Breast epithelium (tissue), 3 donors: Measurements from ENCODE around the gene SPEN.

Experiments used
- POLR2A ChIP-seq: fragments of 450-650 bp; IDR thresholded peaks from one replicate; pipeline ENCODE4 v1.6.1; 2016; ENCODE audit warnings: antibody characterized with exemption, mild to moderate bottlenecking, moderate library complexity
- TF ChIP-seq, protein P1 (sequence below), 3 donors: fragments of 450-650 bp; IDR thresholded peaks; one replicate each; pipeline ENCODE4 v1.5.1; 2016 to 2017; ENCODE audit warnings: antibody characterized with exemption in 3 of 3, mild to moderate bottlenecking in 3 of 3, moderate library complexity in 3 of 3

DNA sequence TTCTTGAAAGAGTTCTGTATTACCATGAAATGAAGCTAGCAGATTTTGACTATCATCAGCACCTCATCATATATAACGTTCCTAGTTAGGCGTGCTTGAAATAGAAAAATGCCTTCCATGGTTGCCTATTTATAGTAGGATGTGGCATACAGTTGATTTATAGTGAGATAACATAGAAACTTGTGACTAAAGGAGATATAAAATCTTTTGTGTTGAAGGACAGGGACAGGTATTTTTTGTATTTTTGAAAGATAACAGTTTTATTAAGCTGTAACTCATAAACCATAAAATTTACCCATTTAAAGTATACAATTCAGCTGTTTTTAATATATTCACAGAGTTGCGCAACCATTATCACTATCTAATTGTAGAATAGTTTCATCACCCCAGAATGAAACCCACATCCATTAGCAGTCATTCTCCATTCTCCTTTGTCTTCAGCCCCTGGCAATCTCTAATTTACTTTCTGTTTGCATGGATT lies 19.3 kb downstream of the SPEN start:
- TF ChIP-seq POLR2A = no peak
- TF ChIP-seq, protein P1, sequence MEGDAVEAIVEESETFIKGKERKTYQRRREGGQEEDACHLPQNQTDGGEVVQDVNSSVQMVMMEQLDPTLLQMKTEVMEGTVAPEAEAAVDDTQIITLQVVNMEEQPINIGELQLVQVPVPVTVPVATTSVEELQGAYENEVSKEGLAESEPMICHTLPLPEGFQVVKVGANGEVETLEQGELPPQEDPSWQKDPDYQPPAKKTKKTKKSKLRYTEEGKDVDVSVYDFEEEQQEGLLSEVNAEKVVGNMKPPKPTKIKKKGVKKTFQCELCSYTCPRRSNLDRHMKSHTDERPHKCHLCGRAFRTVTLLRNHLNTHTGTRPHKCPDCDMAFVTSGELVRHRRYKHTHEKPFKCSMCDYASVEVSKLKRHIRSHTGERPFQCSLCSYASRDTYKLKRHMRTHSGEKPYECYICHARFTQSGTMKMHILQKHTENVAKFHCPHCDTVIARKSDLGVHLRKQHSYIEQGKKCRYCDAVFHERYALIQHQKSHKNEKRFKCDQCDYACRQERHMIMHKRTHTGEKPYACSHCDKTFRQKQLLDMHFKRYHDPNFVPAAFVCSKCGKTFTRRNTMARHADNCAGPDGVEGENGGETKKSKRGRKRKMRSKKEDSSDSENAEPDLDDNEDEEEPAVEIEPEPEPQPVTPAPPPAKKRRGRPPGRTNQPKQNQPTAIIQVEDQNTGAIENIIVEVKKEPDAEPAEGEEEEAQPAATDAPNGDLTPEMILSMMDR (IDR thresholded peaks at IDR 0.05) = no peak
